ENCODE measurements around the gene SORT1.
"Not testable (repeated sequence)": the region's sequence is repeated elsewhere in the genome, so short reads cannot be mapped to it uniquely, and the experiment has no call there.

The SORT1 gene

DNA sequence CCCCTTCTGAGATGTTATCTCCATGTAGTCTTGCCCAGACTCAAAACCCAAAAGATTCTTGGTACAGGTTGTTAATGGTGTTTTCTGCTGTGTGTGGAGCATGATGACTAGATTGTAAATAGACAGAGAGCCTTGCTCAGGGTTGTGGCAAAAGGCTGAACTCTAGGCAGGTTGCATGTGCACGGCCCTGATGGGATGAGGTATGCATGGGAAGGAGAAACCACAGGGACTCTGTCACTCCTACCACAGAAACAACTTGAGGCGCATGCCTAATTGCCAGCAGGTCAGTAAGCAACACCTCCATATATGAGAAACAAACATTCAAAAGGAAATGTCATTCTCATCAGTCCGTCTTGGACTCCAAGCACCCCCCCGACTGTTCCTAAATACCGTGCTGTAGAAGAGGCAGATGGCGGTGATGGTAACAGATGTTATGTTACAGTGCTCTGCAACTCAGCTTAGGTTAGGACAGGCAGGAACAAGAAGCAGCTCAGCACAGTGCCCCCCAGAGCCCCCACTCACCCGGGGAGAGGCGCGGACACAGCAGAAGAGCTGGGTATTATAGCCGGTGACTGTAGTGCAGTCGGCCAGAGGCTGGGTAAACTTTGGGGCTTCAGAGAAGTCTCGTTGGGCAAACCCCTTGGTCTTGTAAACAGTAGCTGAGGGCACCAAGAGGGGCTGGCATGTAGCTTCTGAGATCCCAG, 101.9 kb downstream of the SORT1 start:
- no peak for DNase-seq

DNA sequence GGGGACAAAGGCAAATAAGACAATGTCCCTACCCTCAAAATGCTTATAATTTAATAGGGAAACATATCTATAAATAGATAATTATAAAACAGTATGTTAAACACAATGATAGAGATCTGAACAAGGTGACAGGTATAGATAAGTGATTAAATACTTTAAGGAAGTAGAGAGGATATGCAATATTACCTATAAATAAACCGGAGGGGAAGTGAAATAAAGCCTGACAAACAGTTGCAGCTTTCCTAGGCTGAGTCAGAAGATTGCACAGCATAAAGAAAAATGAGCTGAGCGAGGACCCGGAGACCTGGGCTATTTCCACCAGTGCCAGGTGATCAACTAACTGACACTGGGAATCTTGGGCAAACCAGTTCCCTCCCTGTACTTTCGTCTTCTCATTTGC, 103.2 kb downstream of the SORT1 start:
- no peak for DNase-seq

DNA sequence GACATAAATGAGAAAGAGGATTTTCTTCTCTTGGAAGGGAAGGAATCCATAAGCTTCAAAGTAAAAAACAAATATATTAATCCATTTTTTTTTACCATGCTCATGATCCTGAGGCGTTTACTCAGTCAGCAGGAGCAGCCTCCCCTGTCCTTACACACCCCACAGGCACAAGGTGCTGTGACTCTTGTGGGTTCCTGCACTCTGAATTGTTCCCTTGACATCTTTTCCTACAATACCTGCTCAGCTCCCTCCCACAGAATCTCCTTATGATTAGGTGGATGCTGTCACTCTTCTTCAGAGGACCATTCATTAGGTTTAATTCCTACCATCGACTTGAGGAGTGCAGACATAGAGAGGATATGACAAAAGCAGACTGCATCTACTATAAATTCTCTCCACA, 104.7 kb downstream of the SORT1 start:
- DNase-seq, result no peak

DNA sequence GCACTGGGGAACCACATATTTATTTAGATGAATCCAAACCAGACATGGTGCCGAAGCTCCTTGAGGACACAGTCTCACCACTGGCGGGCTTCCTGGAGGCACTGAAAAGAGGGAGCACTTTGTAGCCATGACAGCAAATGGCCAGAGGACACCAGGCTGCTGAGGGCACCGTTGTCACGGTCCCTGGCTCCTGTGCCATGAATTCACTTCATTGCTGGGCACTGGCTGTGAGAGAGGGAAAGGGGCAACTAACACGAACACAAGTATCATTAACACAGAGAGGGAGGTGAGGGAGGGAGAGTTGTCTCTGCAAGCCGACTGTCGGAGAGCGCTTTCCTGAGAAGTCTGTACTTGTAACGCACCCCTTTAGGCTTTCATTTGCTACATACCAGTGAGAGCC, 105.4 kb downstream of the SORT1 start:
- DNase-seq, result no peak

GRCh38 chr1:109290998-109291397, 106.7 kb downstream of the SORT1 start:
- peak; percentile 67 to 69 for DNase-seq

DNA sequence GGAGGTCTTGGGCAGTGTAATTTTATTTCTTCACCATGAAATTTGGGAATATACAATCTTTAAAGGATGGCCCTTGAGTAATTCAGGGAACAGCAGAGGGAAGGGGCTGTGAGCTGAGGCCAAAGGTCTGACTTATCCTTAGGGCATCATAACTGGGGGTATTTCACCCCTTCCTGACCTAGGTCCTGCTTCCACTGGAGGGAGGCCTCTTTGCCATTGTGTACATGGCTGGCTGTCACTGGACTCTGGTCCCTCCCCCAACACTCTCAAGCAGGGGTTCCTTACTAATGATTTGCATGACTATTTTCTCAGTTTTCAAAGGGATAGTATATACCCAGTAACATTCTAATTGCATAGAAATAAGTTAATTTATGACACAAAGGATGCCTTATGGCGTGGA, 107.6 kb downstream of the SORT1 start:
- DNase-seq, result no peak

- not testable (repeated sequence) for DNase-seq
Measured at GRCh38 chr1:109286762-109287161, 111.0 kb downstream of the SORT1 start.

DNA sequence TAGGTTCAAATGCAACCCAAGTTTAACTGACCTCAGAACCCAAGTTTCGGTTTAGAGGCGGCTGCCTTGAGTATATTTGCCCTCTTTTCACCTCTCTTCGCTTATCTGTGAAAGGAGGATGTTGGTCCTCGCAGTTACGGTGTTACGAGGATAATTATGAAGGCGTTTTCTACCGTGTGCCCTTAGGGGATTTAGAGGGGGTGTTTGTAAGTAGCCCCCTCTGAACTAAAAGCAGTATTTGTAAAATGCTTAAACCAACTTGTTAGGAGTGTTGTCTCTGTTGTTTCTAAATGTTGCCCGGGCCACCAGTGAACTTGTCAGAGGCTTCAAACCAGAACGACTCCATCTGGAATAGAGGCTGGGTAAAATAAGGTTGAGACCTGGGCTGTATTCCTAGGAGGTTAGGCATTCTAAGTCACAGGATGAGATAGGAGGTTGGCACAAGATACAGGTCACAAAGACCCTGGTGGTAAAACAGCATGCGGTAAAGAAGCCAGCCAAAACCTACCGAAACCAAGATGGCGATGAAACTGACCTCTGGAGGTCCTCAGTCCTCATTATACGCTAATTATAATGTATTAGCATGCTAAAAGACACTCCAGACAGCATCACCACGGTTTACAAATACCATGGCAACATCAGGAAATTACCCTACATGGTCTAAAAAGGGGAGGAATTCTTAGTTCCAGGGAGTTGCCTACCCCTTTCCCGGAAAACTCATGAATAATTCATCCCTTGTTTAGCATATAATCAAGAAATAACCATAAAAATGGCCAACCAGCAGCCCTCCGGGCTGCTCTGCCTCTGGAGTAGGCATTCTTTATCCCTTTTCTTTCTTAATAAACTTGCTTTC, 113.7 kb downstream of the SORT1 start:
- no peak for DNase-seq

GRCh38 chr1:109282952-109283747, 114.6 kb downstream of the SORT1 start, which contains the start of gene PSRC1:
Gene PSRC1 (minus strand): TSS chr1:109283145.
- peak; percentile 94 for DNase-seq

DNA sequence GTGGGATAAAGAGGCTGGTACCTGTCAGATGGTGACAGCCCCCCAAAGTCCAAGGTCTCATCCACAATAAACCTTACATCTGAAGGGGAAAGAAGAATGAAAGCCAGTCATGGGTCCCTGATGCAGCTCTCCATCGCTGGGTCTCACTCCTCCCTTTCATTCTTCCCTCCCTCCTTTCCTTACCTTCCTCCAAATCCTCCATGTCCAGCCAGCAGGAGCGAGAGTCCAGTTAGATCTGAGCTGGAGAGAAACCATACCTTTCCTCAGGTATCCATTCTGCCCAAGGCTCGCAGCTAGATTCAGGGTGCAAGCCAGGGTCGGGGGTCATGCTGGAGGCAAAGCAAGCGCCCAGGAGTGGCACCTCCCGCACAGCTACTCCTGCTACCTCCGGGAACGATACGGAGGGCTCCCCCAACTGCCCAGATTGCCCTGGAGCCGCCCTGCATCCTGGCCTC, 115.2 kb downstream of the SORT1 start:
- no peak for DNase-seq

DNA sequence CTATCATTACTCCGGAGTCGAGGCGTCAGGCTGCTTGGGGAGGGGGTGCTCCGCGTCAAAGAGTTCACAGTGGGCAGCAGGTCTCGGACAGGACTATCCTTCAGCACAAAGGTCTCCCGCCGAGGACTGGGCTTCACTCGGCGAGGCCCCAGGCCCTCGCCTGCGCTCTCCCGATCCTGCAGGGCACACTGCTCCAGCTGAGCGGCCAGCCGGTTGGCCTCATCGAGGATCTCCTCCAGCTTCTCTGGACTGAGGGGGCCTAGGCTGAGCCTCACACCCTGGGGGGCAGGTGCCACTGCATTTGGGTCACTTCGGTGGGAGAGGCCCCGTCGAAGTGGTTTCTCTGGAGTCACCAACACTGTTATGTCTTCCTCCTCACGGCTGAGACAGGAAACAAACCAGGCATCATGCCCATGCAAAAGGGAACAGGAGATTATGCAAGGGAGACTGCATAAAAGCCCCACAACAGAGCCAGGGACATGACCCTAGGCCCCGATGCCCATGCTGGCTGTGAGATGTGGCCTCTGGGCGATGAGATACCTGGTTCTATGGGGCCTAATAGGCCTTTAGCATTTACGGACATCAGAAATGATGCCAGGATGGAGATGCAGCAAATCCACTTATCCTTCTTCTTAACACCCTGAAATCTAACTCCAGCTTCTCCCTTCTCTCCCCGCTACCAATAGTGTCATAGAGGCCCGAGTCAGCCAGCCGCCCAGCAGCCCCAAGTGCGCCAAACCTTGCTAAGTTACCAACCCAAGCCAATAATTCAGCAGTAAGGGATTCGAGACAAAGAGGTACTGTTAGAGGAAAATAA, 115.8 kb downstream of the SORT1 start:
- peak; percentile 51 to 70 for DNase-seq

- DNase-seq, result no peak
Measured at GRCh38 chr1:109280862-109281261, 116.9 kb downstream of the SORT1 start.

- no peak for DNase-seq
Measured at GRCh38 chr1:109279615-109280278, 118.0 kb downstream of the SORT1 start.

- DNase-seq, result peak; percentile 45 to 52
Measured at GRCh38 chr1:109277434-109278204, 120.1 kb downstream of the SORT1 start.

DNA sequence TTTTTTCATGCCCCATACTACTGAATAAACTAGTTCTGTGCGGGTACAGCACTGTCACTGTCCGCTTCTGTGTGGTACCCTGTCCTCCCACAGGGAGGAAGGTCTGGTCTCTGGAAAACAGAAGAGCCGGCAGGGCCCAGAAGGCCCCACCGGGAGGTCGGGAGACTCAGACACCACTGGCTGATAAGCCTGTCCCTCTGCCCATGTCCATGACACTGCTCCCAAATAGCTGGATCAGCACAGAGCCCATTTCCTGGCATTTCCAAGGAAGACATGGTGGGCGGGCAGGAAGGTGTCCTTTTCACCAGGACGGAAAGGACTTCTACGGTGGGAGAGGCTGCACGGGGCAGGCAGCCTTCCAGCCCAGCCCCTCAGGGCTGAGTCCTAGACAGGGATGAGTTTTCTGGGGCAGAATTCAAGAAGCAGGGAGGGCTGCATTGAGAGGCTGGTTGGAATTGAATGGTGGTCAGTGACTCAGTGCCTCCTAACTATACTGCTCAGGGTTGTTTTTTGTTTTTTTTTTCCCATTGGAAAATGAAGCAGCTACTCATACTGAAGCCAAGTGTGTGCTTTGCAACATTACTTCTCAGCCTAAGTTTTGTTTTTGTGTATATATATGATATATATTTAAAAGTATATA, 121.9 kb downstream of the SORT1 start:
- DNase-seq, result no peak

- no peak for DNase-seq
Measured at GRCh38 chr1:109274533-109275476, 122.9 kb downstream of the SORT1 start.

DNA sequence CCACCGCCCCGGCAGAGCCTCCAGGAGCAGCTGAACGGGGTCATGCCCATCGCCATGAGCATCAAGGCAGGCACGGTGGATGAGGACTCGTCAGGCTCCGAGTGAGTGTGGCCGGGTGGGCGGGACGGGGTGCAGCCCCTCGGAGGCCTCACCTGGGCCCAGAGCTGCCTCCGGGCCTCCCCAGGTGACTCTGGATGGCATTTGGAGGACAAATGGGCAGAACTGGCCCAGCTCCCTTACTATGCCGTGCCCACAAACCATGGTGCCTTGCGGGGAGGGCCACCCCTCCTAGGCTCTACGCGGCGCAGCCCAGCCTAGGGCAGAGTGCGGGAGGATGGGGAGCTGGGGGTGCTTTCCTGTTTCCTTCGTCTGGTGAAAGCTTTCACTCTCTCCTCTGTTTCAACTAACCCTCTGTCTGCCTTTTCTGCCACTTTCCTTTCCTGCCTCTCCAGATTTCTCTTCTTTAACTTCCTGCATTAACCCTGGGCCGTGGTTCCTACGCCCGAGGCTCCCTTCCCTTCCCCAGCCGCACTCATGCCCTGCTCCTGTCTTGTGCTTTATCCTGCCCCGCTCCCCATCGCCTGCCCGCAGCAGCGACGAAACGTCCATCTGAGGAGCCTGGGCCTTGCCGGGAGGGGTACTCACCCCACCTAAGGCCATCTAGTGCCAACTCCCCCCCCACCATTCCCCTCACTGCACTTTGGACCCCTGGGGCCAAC, 124.0 kb downstream of the SORT1 start:
- no peak for DNase-seq

GRCh38 chr1:109272831-109273547, 124.7 kb downstream of the SORT1 start:
- no peak for DNase-seq

Measured in Kasumi-1 (cell line).